ENCODE data around the gene SRGN.

DNA sequence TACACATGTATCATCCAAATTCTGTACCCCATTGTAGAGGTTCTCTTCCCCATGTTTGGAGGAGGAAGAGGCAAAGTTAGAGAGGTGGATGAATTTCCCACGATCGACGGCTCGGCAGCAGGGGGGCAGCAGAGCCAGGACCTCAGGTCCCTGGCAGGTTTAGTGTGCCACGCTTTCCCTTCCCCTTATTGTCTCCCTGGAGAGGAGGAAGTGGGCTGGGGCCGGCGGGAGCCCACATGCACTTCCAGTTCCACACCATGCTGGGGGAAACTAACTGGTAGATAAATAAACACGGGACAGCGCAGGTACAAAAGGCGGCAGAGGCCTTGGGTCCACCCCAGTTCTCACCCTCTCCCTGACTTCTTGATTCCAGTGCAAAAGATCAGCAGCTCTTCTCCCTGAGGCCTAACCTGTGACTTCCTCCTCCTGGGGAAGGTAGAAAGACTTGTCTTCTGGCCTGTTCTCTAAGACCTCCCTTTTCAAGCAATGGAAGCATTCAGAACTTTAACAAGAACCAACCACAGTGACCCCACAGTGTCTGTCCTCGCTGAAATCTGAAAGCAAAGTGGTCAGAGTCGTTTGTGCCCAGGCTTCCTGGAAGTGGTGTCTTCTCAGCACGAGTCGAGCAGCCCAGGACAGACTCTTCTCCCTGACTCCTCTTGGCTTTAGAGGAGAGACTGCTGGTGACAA, 30.5 kb upstream of the SRGN start:
- TF ChIP-seq, protein P1, sequence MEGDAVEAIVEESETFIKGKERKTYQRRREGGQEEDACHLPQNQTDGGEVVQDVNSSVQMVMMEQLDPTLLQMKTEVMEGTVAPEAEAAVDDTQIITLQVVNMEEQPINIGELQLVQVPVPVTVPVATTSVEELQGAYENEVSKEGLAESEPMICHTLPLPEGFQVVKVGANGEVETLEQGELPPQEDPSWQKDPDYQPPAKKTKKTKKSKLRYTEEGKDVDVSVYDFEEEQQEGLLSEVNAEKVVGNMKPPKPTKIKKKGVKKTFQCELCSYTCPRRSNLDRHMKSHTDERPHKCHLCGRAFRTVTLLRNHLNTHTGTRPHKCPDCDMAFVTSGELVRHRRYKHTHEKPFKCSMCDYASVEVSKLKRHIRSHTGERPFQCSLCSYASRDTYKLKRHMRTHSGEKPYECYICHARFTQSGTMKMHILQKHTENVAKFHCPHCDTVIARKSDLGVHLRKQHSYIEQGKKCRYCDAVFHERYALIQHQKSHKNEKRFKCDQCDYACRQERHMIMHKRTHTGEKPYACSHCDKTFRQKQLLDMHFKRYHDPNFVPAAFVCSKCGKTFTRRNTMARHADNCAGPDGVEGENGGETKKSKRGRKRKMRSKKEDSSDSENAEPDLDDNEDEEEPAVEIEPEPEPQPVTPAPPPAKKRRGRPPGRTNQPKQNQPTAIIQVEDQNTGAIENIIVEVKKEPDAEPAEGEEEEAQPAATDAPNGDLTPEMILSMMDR (IDR thresholded peaks at IDR 0.05; ENCODE audit: control extremely low read depth in 1 of 3, insufficient read depth in 1 of 3, low read depth in 1 of 3, low read length in 3 of 3), result no peak
- TF ChIP-seq TAF1 (IDR thresholded peaks at IDR 0.05; ENCODE audit: low read depth, low read length), result no peak
- no peak for TF ChIP-seq POLR2A (IDR thresholded peaks at IDR 0.05; ENCODE audit: control extremely low read depth in 1 of 2, low read depth in 2 of 2, low read length in 2 of 2)
- TF ChIP-seq NRF1 (IDR thresholded peaks at IDR 0.05; ENCODE audit: low read depth, low read length), result no peak
- TF ChIP-seq SRF (IDR thresholded peaks at IDR 0.05; ENCODE audit: low read depth, low read length), result no peak
- TF ChIP-seq, protein P2, sequence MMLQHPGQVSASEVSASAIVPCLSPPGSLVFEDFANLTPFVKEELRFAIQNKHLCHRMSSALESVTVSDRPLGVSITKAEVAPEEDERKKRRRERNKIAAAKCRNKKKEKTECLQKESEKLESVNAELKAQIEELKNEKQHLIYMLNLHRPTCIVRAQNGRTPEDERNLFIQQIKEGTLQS (IDR thresholded peaks at IDR 0.05; ENCODE audit: insufficient read depth, low read depth, low read length), result no peak
